Measurements from ENCODE around the gene RRP8.

RRP8 gene

DNA sequence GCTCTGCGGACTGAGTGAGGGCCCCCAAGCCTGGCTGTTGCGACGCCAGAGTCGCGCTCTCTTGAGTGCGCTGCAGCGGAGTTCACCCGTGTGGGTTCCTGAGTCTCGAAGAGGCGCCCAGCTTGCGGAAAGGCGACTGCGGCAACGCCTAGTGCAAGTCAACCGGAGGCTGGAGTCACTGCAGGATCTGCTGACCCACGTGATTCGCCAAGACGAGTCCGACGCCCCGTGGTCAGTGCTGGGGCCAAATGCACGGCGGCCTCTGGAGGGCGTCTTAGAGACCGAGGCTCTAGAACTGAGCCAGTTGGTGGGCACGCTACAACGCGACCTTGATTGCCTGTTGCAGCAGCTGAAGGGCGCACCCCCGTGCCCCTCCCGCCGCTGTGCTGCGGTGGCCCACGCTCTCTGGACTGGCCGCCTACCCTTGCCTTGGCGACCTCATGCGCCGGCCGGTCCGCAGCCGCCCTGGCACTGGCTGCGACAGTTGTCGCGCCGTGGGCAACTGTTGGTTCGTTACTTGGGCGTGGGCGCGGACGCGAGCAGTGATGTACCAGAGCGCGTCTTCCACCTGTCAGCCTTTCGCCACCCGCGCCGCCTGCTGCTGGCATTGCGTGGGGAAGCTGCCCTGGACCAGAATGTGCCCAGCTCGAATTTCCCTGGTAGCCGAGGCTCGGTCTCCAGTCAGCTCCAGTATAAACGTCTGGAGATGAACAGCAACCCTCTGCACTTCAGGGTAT is 32.6 kb downstream of the RRP8 start:
- DNase-seq = peak in 2 of 51 donors; percentile 18 to 29

DNA sequence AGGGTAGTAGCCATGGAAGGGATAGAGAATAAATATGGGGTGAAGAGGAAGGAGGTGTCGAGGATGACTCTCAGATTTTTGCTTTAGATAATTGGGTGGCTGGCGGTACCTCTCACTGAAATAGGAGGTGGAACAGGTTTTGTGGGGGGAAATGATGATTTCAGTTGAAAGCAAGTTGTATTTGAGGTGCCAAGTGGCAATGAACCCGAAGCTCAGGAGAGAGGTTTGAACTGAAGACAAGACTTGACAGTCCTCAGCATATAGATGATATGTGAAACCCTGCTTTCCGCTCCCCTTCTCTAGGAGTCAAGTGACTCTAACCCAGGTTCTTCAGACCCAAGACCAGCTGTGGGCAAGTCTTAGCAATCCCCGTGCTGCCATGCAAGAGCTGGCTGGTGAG is 33.7 kb downstream of the RRP8 start:
- DNase-seq = no peak

- DNase-seq = peak in 18 of 51 donors; percentile 19 to 59 (median 40)
These were observed 35.1 kb downstream of the RRP8 start for GRCh38 chr11:6568191-6568918.

DNA sequence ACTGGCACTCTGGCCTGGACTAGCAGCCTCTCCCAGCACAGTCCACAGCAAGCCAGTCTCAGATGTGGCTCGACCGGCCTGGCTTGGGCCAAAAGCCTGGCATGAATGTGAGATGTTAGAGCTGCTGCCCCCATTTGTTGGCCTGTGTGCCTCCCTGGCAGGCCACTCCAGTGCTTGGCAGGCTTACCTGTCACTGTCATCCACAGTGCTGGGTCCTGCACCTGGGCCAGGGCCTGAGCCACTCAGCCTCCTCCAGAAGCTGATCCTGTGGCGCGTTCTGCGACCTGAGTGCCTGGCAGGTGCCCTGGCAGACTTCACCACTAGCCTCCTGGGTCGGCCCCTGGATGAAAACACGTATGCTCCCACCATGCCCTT is 36.1 kb downstream of the RRP8 start:
- DNase-seq = peak in 2 of 51 donors; percentile 25 to 45

GRCh38 chr11:6566704-6567370 is 36.6 kb downstream of the RRP8 start:
- DNase-seq = peak in 3 of 51 donors; percentile 9 to 46 (median 20)

DNA sequence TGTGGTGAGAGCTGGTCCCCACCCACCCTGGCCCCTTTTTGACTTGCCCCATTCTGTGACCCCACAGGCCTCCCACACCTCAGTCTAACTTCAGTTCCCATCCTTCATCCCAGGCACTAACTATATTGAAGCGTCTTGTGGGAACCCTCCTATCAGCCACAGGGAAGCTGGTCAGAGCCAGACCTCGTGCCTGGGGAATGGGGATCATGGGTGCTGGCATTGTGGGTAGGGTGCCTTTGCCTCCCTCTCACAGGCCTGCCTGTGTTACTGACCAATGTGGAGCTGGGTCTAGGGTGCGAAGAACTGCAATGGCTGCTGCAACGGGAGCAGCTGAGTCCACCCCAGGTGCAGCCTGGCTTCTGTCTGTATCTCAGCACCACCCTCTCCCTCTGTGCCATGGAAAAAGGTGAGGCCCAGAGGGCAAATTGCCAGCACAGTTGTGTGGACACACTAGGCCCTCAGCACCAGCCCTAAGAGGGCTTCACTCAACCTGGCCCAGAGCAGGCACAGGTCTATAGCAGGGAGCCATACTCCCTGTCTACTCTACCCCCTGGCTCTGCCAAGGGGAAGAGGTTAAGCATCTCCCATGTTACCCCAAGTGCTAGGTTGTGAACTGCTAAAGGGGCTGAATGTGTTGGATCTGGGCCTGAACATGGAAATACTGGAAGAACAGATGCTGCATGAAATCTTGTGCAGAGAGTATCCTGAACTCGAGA is 37.3 kb downstream of the RRP8 start:
- no peak for DNase-seq

- no peak for DNase-seq
These were observed 38.1 kb downstream of the RRP8 start for GRCh38 chr11:6565325-6565724.

DNA sequence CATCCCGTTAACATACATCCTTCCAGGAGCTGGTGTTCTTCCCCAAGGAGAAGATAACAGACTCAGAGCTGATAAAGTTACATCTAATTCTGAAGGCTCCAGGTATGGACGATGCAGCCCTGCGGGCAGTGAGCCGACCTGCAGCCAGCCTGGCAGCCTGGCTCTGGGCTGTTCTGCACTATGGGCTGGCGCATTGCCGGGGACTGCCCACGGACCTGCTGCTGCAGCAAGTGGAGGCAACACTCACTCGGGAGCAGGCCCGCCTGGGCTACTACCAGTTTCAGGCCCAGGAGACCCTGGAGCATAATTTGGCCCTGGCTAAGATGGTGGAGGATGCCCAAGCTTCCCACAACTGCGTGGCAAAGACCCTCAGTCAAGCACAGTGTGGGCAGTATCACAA is 39.7 kb downstream of the RRP8 start:
- DNase-seq = no peak

DNA sequence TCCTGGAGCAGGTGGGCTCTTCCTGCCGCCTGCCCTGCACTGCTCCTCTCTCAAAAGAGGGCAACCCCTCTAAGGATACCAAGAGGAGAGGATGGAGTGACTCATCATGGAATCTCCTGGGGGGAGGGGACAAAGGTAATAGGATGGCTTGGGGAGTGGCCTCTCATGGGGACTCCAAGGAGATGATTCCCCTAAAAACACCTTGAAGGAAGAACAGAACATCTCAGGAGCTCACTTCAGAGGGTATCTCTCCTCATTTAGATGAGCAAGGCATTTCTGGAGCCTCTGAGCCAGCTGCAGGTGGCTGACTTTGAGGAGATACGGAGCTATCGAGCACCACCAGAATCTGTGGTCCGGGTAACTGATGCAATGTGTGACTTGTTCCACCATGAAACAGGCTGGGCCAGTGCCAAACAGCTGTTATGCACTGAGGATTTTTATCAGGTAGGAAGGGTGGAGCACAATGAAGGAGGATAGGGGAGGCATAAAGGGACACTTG is 40.2 kb downstream of the RRP8 start:
- DNase-seq = no peak

DNA sequence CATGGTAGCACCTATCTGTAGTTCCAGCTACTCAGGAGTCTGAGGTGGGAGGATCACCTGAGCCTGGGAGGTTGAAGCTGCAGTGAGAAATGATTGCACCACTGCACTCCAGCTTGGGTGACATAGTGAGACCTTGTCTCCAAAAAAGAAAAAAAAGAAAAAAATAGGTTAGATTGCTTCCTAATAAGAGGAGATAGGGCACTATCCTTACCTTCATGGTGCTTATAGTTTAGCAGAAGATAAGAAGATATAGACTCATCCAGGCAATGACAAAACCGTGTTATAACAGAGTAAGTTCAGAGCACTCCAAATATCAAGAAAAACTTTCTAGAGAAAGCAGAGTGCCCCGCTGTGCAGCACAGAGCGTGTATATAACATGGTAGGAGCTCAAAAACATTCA is 42.1 kb downstream of the RRP8 start:
- no peak for DNase-seq

- no peak for DNase-seq
These were observed 44.0 kb downstream of the RRP8 start for GRCh38 chr11:6559369-6559768.

DNA sequence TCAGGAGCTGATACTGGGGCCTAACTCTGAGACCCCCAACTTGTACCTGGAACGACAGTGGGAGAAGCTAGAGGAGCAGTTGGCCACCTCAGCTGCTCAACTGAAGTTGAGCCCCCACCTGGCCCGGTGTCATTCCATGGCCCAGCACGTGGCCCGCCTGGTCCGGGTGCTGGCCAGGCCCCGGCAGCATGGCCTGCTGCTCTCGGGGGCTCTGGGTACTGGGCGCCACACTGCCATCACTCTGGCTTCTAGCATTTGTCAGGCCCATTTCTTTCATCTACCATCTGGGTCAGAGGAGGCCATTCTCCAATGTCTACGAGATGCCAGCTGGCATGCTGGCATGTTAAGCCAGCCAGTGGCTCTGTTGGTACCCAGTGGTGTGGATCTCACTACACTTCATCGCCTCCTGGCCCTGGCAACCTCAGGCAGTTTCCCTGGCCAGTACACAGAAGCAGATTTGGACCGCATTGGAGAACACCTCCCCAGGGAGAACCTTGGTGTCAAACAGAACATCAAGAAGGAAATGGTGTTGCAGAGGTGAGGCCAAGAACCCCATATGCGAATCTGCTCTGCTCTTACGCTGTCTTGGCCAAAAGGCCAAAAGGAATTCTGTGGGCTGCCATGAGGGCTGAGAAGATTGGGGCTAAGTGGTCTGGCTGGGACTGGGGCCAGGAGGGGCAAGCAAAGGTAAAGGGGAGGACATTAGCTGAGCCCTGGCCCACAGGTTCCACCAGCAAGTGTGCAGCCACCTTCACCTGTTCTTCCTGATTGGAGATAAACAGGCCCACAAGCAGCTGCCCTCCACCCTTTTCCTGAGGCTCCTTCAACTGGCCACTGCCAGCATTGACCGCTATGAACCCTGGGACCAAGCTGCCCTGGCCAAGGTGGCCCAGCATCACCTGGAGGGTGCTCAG is 45.4 kb downstream of the RRP8 start:
- DNase-seq = no peak

DNA sequence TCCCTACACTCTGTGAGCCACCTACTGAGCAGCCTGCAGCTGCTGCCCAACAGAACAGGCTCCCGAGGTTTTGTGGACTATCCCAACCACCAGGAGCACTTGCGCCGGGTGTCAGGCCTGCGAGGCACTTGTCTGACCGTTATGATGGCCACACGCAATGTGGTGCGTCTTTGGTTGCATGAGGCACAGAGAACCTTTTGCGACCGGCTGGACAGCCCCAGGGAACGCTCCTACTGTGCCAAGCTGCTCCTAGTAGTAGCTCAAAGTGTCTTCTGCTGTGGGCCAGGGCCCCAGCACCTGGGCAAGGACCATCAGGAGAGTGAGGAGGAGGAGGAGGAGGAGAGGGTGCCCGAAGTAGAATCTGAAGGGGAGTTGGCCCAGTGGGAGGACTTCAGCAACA is 46.4 kb downstream of the RRP8 start:
- no peak for DNase-seq

DNA sequence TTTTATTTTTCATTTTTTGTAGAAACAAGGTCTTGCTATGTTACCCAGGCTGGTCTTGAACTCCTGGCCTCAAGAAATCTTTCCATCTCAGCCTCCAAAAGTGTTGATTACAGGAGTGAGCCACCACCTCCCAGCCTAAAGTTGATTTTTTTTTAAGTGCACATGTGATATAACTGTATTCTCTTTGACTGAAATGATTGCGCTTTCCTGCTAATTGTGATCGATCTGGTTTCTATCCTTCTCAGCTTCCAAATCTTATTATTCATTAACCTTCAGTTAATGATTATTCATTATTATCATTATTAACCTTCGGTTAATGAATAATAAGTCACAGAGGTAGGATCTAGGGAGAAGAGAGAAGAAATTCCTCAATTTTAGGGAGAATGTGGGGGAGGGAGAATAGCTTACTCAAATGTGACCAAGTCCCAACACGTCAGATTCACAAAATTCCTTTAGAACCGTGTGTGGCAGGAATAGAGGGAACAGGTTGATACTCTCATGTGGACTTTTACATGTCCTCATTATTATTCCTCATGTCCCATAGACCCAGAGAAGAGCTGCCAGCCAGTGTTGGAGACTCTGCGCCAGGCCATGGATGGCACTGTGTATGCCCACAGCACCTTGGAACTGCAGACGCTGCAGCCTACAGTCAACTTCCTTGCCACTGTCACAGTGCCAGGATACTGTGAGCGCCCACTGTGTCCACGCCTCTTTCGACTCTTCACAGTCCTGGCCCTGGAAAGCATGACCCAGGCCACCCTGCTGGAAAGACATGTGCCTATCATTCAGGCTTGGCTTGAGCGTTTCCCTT is 47.1 kb downstream of the RRP8 start:
- no peak for DNase-seq

DNA sequence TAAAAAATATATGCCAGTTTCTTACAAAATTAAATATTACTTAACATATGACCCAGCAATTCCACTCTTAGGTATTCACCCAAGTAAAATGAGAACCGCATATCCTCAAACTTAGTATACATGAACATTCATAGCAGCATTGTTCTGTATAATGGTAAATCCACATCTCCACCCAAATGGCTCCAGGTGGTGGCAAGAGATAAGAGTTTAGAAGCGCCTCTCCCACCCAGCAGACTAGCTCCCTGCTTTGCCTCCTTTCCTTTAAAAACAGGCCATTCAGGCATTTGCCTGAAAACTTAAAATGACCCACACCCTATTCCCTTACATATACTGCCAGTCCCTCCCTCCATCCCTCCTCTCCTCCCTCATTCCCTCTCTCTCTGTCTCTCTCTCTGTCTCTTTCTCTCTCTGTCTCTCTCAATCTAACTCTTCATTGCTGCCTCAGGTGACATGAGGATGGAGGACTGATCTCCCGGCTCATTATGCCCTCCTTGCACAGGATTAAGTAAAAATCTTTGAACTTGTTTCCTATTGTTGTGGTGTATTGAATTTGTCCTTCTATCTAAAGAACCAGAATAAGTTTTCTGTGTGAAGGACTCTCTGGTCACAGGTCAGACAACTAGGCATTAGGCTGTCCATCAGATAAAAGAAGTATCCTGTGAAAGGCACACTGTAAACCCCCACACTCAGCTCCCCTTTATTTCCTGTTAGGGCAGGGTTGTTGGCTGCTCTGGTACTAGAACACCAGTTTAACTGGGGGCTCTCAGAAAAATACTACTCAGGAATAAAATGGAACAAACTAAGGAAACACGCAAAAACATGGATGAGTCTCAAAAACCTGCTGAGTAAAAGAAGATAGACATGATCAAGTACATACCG is 48.3 kb downstream of the RRP8 start:
- no peak for DNase-seq

- no peak for DNase-seq
These were observed 49.8 kb downstream of the RRP8 start for GRCh38 chr11:6553634-6554033.

GRCh38 chr11:6548641-6549040 is 54.8 kb downstream of the RRP8 start:
- DNase-seq = no peak

- DNase-seq = no peak
These were observed 55.3 kb downstream of the RRP8 start for GRCh38 chr11:6548121-6548520.

DNA sequence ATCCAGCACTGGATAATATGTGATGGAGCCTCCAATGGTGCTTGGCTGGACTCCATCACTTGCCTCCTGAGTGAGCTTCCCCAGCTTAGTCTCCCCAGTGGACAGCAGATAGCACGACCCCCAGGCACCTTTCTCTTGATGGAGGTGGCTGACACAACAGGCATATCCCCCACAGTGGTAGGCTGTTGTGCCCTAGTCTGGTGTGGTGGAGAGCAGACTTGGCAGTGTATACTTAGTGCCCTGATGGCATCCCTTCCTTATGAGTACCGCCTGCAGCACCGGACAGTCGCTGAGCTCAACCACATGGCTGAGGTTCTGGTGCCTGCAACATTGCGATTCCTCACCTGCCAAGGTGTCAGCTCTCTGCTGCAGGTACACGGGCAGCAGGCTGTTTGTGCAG is 56.2 kb downstream of the RRP8 start:
- no peak for DNase-seq
